Measurements from ENCODE around the gene TTC16. TPM values are rescaled to one million over a fixed set of nuclear protein-coding genes. Genes with fewer than 3 reads are reported as not detected.

TTC16 gene
- total and polyA plus RNA-seq, 2 donors (not counting 1 experiment from before 2014, with no cell fraction given) = 0.25 TPM; not detected in 1

DNA sequence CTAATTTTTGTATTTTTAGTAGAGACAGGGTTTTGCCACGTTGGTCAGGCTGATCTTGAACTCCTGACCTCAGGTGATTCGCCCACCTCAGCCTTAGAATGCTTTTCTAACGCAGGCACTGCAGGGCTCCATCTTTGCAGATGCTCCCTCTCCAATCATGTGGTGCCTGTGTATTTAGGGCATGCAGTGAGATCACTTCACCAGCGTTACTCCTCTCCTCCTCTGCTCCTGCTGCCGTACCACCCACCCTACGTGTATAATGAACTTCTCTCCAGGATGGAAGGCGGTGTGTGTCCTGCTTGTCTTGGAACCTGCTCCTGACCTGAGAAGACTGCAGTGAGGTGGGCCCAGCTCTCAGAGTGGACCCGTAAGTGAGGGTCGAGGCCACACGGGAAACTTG is 22.7 kb upstream of the TTC16 start:
- Histone ChIP-seq H3K27ac (ENCODE audit: low read length in 2 of 2) (no peak overlapping the region), H3K36me3 (replicated peaks in 1 of 2; ENCODE audit: control extremely low read depth in 1 of 2, control insufficient read depth in 1 of 2, extremely low read depth in 1 of 2, insufficient read depth in 2 of 2, low read length in 1 of 2) (no peaks in the 10 kb centered on the region), H3K4me1 (ENCODE audit: control insufficient read depth in 2 of 2, insufficient read depth in 2 of 2, low read length in 2 of 2) (no peaks in the 10 kb centered on the region), H3K4me2 (replicated peaks; ENCODE audit: low read depth, low read length, poor library complexity, severe bottlenecking) (no peak overlapping the region), H3K9me3 (ENCODE audit: control extremely low read depth in 1 of 3, control insufficient read depth in 2 of 3, insufficient read depth in 1 of 3, low read length in 2 of 3) (no peaks in the 10 kb centered on the region), H4K20me1 (ENCODE audit: control insufficient read depth, insufficient read depth, low read length, poor library complexity, severe bottlenecking) (no peaks in the 10 kb centered on the region), H3K4me3 (ENCODE audit: control extremely low read depth in 1 of 5, extremely low read depth in 1 of 5, insufficient read depth in 1 of 5, low read depth in 2 of 5, low read length in 4 of 5) (no peak overlapping the region), H3K27me3 (replicated peaks in 1 of 4; ENCODE audit: control extremely low read depth in 1 of 4, control insufficient read depth in 3 of 4, insufficient read depth in 4 of 4, low read length in 3 of 4) (no peaks in the 10 kb centered on the region), H2AFZ (ENCODE audit: insufficient read depth, low read depth, low read length, poor library complexity, severe bottlenecking) (no peak overlapping the region), H3K79me2 (ENCODE audit: control insufficient read depth, insufficient read depth, low read length) (no peaks in the 10 kb centered on the region), H3K9ac (ENCODE audit: low read length) (no peak overlapping the region)
- 93% methylated on average over 7 of the region's 10 CpGs for WGBS (ENCODE audit: insufficient coverage)
- Mint-ChIP-seq H3K4me1 (peaks cover 2% of the 10 kb centered on the region), H3K4me3 (no peak overlapping the region), H3K27ac (no peak overlapping the region), H3K9me3 (ENCODE audit: insufficient read depth) (no peaks in the 10 kb centered on the region), H3K27me3 (no peaks in the 10 kb centered on the region)
- TF ChIP-seq EZH2 (IDR thresholded peaks at IDR 0.05; ENCODE audit: borderline replicate concordance, insufficient read depth, low read depth, low read length, poor library complexity, severe bottlenecking) = no peak
- TF ChIP-seq, protein P1, sequence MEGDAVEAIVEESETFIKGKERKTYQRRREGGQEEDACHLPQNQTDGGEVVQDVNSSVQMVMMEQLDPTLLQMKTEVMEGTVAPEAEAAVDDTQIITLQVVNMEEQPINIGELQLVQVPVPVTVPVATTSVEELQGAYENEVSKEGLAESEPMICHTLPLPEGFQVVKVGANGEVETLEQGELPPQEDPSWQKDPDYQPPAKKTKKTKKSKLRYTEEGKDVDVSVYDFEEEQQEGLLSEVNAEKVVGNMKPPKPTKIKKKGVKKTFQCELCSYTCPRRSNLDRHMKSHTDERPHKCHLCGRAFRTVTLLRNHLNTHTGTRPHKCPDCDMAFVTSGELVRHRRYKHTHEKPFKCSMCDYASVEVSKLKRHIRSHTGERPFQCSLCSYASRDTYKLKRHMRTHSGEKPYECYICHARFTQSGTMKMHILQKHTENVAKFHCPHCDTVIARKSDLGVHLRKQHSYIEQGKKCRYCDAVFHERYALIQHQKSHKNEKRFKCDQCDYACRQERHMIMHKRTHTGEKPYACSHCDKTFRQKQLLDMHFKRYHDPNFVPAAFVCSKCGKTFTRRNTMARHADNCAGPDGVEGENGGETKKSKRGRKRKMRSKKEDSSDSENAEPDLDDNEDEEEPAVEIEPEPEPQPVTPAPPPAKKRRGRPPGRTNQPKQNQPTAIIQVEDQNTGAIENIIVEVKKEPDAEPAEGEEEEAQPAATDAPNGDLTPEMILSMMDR (IDR thresholded peaks at IDR 0.05) = no peak
- ChIA-PET CTCF (no interaction called here), POLR2A (no interaction called here)
- DNase-seq = no peak
- ATAC-seq (ENCODE audit: low read depth) = no peak
- intact Hi-C loops (cut with micrococcal nuclease) = no loop called here

DNA sequence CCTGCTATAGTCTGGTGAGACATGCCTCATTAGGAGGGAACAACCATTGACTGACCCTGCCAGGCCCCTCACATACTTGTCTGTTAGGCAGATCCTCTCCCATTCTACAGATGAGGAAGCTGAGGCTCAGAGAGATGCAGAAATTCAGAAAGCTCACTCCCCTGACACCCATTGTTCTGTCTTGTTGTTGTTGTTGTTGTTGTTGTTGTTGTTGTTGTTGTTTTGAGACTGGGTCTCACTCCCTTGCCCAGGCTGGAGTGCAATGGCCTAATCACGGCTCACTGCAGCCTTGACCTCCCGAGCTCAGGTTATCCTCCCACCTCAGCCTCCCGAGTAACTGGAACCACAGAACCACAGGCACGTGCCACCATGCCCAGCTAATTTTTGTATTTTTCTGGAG is 22.2 kb upstream of the TTC16 start:
- H3K27me3 ChIP-seq (replicated peaks in 1 of 4; ENCODE audit: control extremely low read depth in 1 of 4, control insufficient read depth in 3 of 4, insufficient read depth in 4 of 4, low read length in 3 of 4) = no peaks in the 10 kb centered on the region
- POLR2A ChIA-PET = no interaction called here
- H2AFZ ChIP-seq (ENCODE audit: insufficient read depth, low read depth, low read length, poor library complexity, severe bottlenecking) = no peak overlapping the region
- no peaks in the 10 kb centered on the region for H3K27me3 Mint-ChIP-seq
- no peak overlapping the region for H3K4me3 ChIP-seq (ENCODE audit: control extremely low read depth in 1 of 5, extremely low read depth in 1 of 5, insufficient read depth in 1 of 5, low read depth in 2 of 5, low read length in 4 of 5)
- H3K9me3 ChIP-seq (ENCODE audit: control extremely low read depth in 1 of 3, control insufficient read depth in 2 of 3, insufficient read depth in 1 of 3, low read length in 2 of 3) = no peaks in the 10 kb centered on the region
- H3K4me2 ChIP-seq (replicated peaks; ENCODE audit: low read depth, low read length, poor library complexity, severe bottlenecking) = no peak overlapping the region
- H4K20me1 ChIP-seq (ENCODE audit: control insufficient read depth, insufficient read depth, low read length, poor library complexity, severe bottlenecking) = no peaks in the 10 kb centered on the region
- no peak for ATAC-seq (ENCODE audit: low read depth)
- no peak overlapping the region for H3K27ac Mint-ChIP-seq
- H3K4me3 Mint-ChIP-seq = no peak overlapping the region
- H3K4me1 ChIP-seq (ENCODE audit: control insufficient read depth in 2 of 2, insufficient read depth in 2 of 2, low read length in 2 of 2) = no peaks in the 10 kb centered on the region
- H3K36me3 ChIP-seq (replicated peaks in 1 of 2; ENCODE audit: control extremely low read depth in 1 of 2, control insufficient read depth in 1 of 2, extremely low read depth in 1 of 2, insufficient read depth in 2 of 2, low read length in 1 of 2) = no peaks in the 10 kb centered on the region
- TF ChIP-seq, protein P1 (IDR thresholded peaks at IDR 0.05) = no peak
- TF ChIP-seq EZH2 (IDR thresholded peaks at IDR 0.05; ENCODE audit: borderline replicate concordance, insufficient read depth, low read depth, low read length, poor library complexity, severe bottlenecking) = no peak
- 100% methylated on average over 2 of the region's 4 CpGs for WGBS (ENCODE audit: insufficient coverage)
- CTCF ChIA-PET = interaction anchor here (0.6 kb wide), 1 partner anchor 77 kb away, joined by 3 read pairs; no protein-coding TSS in a partner anchor
- H3K79me2 ChIP-seq (ENCODE audit: control insufficient read depth, insufficient read depth, low read length) = no peaks in the 10 kb centered on the region
- no peak for DNase-seq
- H3K4me1 Mint-ChIP-seq = peaks cover 3% of the 10 kb centered on the region
- no peak overlapping the region for H3K9ac ChIP-seq (ENCODE audit: low read length)
- H3K9me3 Mint-ChIP-seq (ENCODE audit: insufficient read depth) = no peaks in the 10 kb centered on the region
- no peak overlapping the region for H3K27ac ChIP-seq (ENCODE audit: low read length in 2 of 2)
- intact Hi-C loops (cut with micrococcal nuclease) = no loop called here
